Measurements from ENCODE around the gene ST3GAL6. TPM values are rescaled to one million over a fixed set of nuclear protein-coding genes. Genes with fewer than 3 reads are reported as not detected.

Gene ST3GAL6
- total RNA-seq, 1 donor from 2014 or later = 14.1 TPM

DNA sequence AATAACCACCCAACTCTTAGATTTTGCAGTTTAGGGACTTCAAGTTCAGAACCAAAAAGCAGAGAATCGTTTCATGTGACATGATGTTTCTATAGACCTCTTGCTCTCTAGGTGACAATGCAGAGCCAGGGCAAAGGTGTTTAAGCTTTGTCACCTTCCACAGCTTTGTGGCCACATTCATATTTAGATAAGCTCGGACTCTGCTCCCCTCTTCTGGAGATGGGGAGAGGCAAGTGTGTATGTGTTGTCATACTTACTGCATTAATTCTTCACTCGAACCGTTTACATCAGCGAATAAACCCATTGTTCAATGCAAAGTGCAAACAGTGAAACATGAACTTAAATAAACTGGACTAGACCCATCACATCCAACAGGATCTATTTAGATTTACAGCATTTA lies 33.2 kb downstream of the ST3GAL6 start:
- H3K27ac Mint-ChIP-seq = no peak overlapping the region
- H3K36me3 Mint-ChIP-seq = peaks cover 20% of the 10 kb centered on the region

DNA sequence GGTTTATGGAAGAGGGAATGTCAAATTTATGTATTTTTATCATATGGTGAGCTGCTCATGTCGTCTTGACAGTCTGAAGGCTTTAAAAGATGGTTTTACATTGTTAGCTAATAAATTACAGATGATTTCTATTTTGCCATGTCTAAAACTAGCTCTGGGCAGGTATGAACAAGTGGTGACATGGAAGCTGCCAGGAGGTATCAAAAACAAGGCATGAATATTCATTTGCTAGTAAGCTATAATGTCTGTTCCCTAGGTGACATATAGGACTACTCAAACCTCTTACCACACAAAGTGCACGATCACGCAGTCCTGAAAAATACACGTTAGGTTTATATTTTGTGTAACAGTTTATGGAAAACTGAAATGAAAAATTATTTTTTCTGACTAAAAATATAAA lies 34.8 kb downstream of the ST3GAL6 start:
- no peaks in the 10 kb centered on the region for H3K9me3 Mint-ChIP-seq
- no peaks in the 10 kb centered on the region for H3K4me1 Mint-ChIP-seq
- H3K27ac Mint-ChIP-seq = no peak overlapping the region
- H3K4me3 Mint-ChIP-seq = no peak overlapping the region
- DNase-seq (ENCODE audit: low spot score in 2 of 2, unreplicated experiment in 2 of 2) = no peak
- no peaks in the 10 kb centered on the region for H3K27me3 Mint-ChIP-seq (ENCODE audit: low read depth)
- H3K36me3 Mint-ChIP-seq = peaks cover 31% of the 10 kb centered on the region
- TF ChIP-seq, protein P1, sequence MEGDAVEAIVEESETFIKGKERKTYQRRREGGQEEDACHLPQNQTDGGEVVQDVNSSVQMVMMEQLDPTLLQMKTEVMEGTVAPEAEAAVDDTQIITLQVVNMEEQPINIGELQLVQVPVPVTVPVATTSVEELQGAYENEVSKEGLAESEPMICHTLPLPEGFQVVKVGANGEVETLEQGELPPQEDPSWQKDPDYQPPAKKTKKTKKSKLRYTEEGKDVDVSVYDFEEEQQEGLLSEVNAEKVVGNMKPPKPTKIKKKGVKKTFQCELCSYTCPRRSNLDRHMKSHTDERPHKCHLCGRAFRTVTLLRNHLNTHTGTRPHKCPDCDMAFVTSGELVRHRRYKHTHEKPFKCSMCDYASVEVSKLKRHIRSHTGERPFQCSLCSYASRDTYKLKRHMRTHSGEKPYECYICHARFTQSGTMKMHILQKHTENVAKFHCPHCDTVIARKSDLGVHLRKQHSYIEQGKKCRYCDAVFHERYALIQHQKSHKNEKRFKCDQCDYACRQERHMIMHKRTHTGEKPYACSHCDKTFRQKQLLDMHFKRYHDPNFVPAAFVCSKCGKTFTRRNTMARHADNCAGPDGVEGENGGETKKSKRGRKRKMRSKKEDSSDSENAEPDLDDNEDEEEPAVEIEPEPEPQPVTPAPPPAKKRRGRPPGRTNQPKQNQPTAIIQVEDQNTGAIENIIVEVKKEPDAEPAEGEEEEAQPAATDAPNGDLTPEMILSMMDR (IDR thresholded peaks at IDR 0.05; ENCODE audit: unreplicated experiment) = no peak

More for the DNA sequence above, 33.2 kb downstream of the ST3GAL6 start:
- Mint-ChIP-seq H3K4me1 (no peaks in the 10 kb centered on the region), H3K27me3 (ENCODE audit: low read depth) (no peaks in the 10 kb centered on the region), H3K9me3 (no peaks in the 10 kb centered on the region), H3K4me3 (no peak overlapping the region)
- TF ChIP-seq, protein P1 (IDR thresholded peaks at IDR 0.05; ENCODE audit: unreplicated experiment) = no peak
- no peak for DNase-seq (ENCODE audit: low spot score in 2 of 2, unreplicated experiment in 2 of 2)

DNA sequence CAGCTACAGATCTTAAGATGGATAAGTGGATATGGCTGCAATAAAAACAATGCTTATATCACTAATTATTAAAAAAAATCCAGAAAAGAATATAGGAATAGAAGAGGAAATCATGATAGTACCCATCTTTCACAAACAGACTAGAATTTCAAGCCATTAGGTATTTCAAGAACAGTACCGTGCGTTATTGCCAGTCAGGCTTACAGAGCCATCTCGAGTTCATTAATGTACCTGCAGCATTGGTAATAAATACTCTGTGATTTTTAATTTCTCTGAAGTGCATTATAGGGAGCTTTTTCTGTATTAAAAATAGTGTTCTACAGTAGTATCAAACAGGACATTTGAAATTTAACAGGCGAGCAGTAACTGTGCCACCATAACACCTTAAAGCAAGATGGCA lies 35.7 kb downstream of the ST3GAL6 start:
- Mint-ChIP-seq H3K4me3 (no peak overlapping the region), H3K9me3 (no peaks in the 10 kb centered on the region), H3K4me1 (no peaks in the 10 kb centered on the region), H3K36me3 (peaks cover 36% of the 10 kb centered on the region), H3K27ac (no peak overlapping the region), H3K27me3 (ENCODE audit: low read depth) (no peaks in the 10 kb centered on the region)
- DNase-seq (ENCODE audit: low spot score in 2 of 2, unreplicated experiment in 2 of 2) = no peak
- TF ChIP-seq, protein P1 (IDR thresholded peaks at IDR 0.05; ENCODE audit: unreplicated experiment) = no peak

DNA sequence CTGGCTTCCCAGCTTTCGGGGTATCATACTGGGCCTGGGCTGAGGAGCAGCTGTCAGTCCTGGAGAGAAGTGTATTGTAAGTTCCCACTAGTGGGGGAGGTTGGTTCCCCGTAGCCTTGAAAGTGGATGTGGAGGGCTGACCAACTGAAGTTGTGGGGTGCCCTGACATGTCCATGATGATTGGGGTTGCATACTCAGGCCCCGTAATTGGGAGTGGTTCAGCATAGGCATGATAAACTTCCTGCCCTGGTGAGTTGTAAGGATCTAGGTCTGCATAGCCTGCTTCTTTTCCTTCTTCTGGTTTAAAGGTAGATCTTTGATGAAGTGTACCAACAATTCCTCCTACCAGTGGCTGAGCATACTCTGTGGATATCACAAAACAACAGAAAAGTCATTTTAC lies 36.3 kb downstream of the ST3GAL6 start:
- Mint-ChIP-seq H3K27ac (no peak overlapping the region), H3K4me3 (no peak overlapping the region), H3K9me3 (peaks cover 3% of the 10 kb centered on the region), H3K4me1 (no peaks in the 10 kb centered on the region), H3K36me3 (peaks cover 36% of the 10 kb centered on the region), H3K27me3 (ENCODE audit: low read depth) (no peaks in the 10 kb centered on the region)
- no peak for DNase-seq (ENCODE audit: low spot score in 2 of 2, unreplicated experiment in 2 of 2)
- TF ChIP-seq, protein P1 (IDR thresholded peaks at IDR 0.05; ENCODE audit: unreplicated experiment) = no peak

DNA sequence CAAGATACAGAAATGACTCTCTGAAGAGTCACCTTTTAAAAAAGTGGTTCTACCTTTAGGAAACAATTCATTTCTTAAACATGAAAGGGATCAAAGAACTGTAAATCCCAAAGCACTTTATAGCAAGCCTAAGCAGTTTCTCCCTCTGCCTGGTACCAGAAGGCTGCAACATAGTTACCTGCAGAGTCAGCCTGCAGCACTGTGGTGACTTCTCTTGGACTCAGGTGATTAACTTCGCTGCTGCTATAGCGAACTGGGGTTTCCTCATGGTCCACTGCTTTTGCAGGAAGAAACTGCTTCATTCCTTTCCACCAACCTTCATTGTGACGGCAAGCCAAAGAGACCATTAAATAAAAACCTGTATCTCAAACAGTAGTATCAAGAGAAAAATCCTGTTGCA lies 37.3 kb downstream of the ST3GAL6 start:
- TF ChIP-seq, protein P1 (IDR thresholded peaks at IDR 0.05; ENCODE audit: unreplicated experiment) = no peak
- Mint-ChIP-seq H3K36me3 (peaks cover 42% of the 10 kb centered on the region), H3K9me3 (peaks cover 6% of the 10 kb centered on the region), H3K4me3 (no peak overlapping the region), H3K27ac (no peak overlapping the region), H3K4me1 (no peaks in the 10 kb centered on the region), H3K27me3 (ENCODE audit: low read depth) (no peaks in the 10 kb centered on the region)
- no peak for DNase-seq (ENCODE audit: low spot score in 2 of 2, unreplicated experiment in 2 of 2)
